Neural cell (in vitro differentiated cells): ENCODE results near the gene LDLRAD4.

Experiments
- CTCF ChIP-seq: fragments of 450-650 bp; IDR thresholded peaks from 2 replicates; pipeline ENCODE4 v1.5.1; 2014; ENCODE audit warnings: antibody characterized with exemption, mild to moderate bottlenecking, moderate library complexity; ENCODE audit not compliant: poor library complexity, severe bottlenecking
- EZH2 ChIP-seq: fragments of 200-600, 300-800 bp; shearing (Covaris generic), sonication (generic); IDR thresholded peaks from 2 replicates; pipeline ENCODE4 v1.6.1; 2014; ENCODE audit warnings: antibody characterized with exemption, low read length, borderline replicate concordance, mild to moderate bottlenecking; ENCODE audit not compliant: insufficient read depth, poor library complexity, severe bottlenecking
- MXI1 ChIP-seq: fragments of 450-650 bp; conservative IDR thresholded peaks from 2 replicates; pipeline ENCODE4 v1.6.1; 2014; ENCODE audit warnings: antibody characterized with exemption, mild to moderate bottlenecking; ENCODE audit not compliant: poor library complexity, severe bottlenecking
- POLR2AphosphoS5 ChIP-seq: IDR thresholded peaks from 2 replicates; pipeline ENCODE4 v1.6.1; 2012
- REST ChIP-seq: IDR thresholded peaks from 2 replicates; pipeline ENCODE4 v1.6.1; 2012; ENCODE audit warnings: borderline replicate concordance

DNA sequence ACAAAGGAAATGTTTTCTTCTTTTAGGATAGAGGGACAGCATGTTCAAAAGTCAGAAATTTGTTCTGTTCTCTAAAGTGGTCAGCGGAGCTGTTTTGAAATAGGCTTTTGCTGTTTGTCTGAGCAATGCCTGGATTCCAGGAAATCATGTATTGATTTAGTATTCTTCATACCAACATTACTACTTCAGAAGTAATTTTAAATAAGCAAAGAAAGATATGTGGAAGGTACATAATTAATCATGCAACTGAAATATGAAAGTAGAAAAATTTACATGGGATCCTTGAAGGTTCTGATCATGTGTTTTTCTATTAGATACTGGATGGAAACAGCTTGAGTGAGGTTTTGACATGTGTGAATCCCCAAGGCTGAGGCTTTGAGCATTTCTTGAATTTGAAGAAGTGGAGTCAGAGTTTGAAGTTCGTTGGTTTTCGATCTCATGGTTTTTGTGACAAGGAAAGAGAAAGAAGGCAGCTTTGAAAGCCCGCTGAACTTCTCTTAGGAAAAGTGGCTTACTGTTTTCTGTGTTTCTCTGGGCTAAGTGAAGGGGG, 220.0 kb downstream of the LDLRAD4 start:
- TF ChIP-seq POLR2AphosphoS5 (no peak), MXI1 (no peak), REST (no peak), CTCF (no peak), EZH2 (no peak)
